Stomach (tissue), 4 donors: Measurements from ENCODE around the gene THYN1.

Experiments
- EP300 ChIP-seq: sonication (generic); formaldehyde crosslinking; IDR thresholded peaks from one replicate; pipeline ENCODE4 v1.6.1; 2017; ENCODE audit warnings: antibody characterized with exemption
- POLR2A ChIP-seq, 4 donors: fragments of 450-650 bp; IDR thresholded peaks; one replicate each; pipeline ENCODE4 v1.6.1; 2016; ENCODE audit warnings: antibody characterized with exemption in 4 of 4, control low read depth in 2 of 4, mild to moderate bottlenecking in 1 of 4, moderate library complexity in 1 of 4
- TF ChIP-seq, protein P1 (sequence below), 7 experiments: fragments of 450-650 bp in 4 of 7; fragments of 200-600 bp in 3 of 7; sonication (generic) in 3 of 7; IDR thresholded peaks; one replicate each; pipeline ENCODE4 v1.5.1; 2016 to 2019; ENCODE audit warnings: antibody characterized with exemption in 7 of 7, control low read depth in 2 of 7, mild to moderate bottlenecking in 1 of 7

DNA sequence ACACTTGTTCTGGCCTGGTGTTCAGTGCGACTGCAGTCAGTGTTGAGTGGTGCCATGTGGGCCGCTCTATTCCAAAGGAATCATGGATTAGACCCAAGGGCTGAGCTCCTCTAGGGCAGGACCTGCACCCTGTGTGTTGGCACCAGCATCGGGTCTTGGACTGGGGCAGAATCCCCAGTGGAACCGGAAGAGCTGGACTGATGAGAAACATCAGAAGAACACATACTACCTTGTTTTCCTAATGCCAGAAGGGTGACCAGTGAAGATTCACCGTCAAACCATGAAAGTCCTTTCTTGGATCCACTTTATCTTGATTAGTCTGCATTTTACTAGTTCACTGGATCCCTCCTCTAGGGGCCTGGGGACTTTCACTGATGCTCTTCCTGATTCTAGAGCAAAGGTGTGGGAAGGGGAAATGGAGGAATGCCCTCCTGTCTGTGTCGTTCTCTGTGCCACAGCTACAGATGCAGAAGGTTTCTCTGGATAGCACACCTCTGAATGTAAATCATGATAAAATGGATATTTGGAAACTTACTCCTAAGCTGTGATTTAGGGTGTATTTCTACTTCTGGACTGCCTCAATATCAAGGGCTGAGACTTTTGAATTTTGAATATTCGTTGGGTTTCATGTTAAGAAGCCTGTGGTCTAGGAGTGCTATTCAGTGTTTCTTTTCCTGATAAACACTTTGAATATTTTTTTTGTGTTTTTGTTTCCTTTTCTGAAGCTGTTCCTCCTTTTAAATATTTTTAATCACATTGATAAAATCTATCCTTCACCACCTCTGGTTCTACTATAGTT is 12.0 kb upstream of the THYN1 start:
- TF ChIP-seq, protein P1, sequence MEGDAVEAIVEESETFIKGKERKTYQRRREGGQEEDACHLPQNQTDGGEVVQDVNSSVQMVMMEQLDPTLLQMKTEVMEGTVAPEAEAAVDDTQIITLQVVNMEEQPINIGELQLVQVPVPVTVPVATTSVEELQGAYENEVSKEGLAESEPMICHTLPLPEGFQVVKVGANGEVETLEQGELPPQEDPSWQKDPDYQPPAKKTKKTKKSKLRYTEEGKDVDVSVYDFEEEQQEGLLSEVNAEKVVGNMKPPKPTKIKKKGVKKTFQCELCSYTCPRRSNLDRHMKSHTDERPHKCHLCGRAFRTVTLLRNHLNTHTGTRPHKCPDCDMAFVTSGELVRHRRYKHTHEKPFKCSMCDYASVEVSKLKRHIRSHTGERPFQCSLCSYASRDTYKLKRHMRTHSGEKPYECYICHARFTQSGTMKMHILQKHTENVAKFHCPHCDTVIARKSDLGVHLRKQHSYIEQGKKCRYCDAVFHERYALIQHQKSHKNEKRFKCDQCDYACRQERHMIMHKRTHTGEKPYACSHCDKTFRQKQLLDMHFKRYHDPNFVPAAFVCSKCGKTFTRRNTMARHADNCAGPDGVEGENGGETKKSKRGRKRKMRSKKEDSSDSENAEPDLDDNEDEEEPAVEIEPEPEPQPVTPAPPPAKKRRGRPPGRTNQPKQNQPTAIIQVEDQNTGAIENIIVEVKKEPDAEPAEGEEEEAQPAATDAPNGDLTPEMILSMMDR (IDR thresholded peaks at IDR 0.05), result no peak
- TF ChIP-seq POLR2A (IDR thresholded peaks at IDR 0.05), result no peak
- TF ChIP-seq EP300, result no peak
